K562 (cell line): ENCODE data around the gene ALDH7A1. TPM values are rescaled to one million over a fixed set of nuclear protein-coding genes. Genes with fewer than 3 reads are reported as not detected.

Experiments used
- AFF4 ChIP-seq: sonication (generic); formaldehyde crosslinking; IDR thresholded peaks from 2 replicates; pipeline ENCODE4 v1.8.0; 2023; ENCODE audit warnings: mild to moderate bottlenecking, missing genetic modification reagents
- RBM25 ChIP-seq: fragments of 200-400 bp; formaldehyde crosslinking; IDR thresholded peaks from 2 replicates; pipeline ENCODE4 v1.6.1; 2018; ENCODE audit warnings: low read length, low read depth, moderate library complexity; ENCODE audit not compliant: severe bottlenecking
- RERE ChIP-seq: sonication (generic); formaldehyde crosslinking; IDR thresholded peaks from 2 replicates; pipeline ENCODE4 v1.8.0; 2023; ENCODE audit warnings: missing genetic modification reagents, mild to moderate bottlenecking, borderline replicate concordance
- RREB1 ChIP-seq: fragments of 250-450 bp; sonication (Bioruptor Pico); IDR thresholded peaks from 2 replicates; pipeline ENCODE4 v1.4.0; 2020
- ZNF780A ChIP-seq: fragments of 250-450 bp; sonication (Bioruptor Pico); IDR thresholded peaks from 2 replicates; pipeline ENCODE4 v1.5.0; 2021; ENCODE audit warnings: mild to moderate bottlenecking
- polyA plus RNA-seq, 8 experiments: library from polyadenylated mRNA; depleted of rRNA in 4 of 8; stranded (reverse) in 5 of 8; unstranded in 3 of 8; fragments of >200 nt; fragmentation: Nextera tagmentation in 2 of 8; fragmentation: Illumina TruSeq in 1 of 8; extraction: Ambion mirVana in 2 of 8; extraction: Trizol in 1 of 8; gene quantifications; 2 replicates each; pipeline versions ENCODE4 v1.2.1 to v1.2.3, GENCODE V29; 2011 to 2014; ENCODE audit warnings: inconsistent platforms in 1 of 8, missing spikeins in 1 of 8
- total RNA-seq, 7 experiments: library from RNA; depleted of rRNA in 6 of 7; stranded (reverse); fragments of >200 nt in 6 of 7; fragmentation: Illumina TruSeq in 2 of 7; extraction: Trizol in 2 of 7; gene quantifications; 2 replicates each; pipeline versions ENCODE4 v1.2.1 to v1.2.3, GENCODE V29; 2011 to 2021; ENCODE audit warnings: low replicate concordance in 1 of 7

Gene ALDH7A1
- total and polyA plus RNA-seq, 9 of the 15 experiments (the other 6 are each of a cell fraction or from before 2014, with no cell fraction given) = 0.04 to 0.49 TPM; not detected in 7

GRCh38 chr5:126531543-126532120 lies 63.4 kb downstream of the ALDH7A1 start (continued):
- no peak for TF ChIP-seq AFF4
- no peak for TF ChIP-seq RERE (CRISPR knock-in tag)
- TF ChIP-seq RREB1 = no peak
- no peak for TF ChIP-seq ZNF780A (CRISPR knock-in tag)
- TF ChIP-seq RBM25 = no peak
